GM10248 (cell line): ENCODE measurements around the gene PTPRG.

Experiments
- CTCF ChIA-PET: fragments of 300-600 bp; sonication (Branson Sonifier 250); formaldehyde crosslinking; extraction: SDS; loops from one replicate; lab custom pipeline; 2021; ENCODE audit warnings: antibody characterized with exemption; lab: Yijun Ruan, JAX
- POLR2A ChIA-PET: fragments of 350-650 bp; sonication (Branson Sonifier 250); formaldehyde crosslinking; extraction: SDS; loops from one replicate; lab custom pipeline; 2020; ENCODE audit warnings: antibody characterized with exemption; lab: Yijun Ruan, JAX
- DNase-seq: peaks from one replicate; pipeline ENCODE4 v3.0.0; 2012; ENCODE audit errors: extremely low spot score
- CTCF ChIP-seq: IDR thresholded peaks from 2 replicates; pipeline ENCODE4 v1.5.1; 2012; ENCODE audit warnings: mild to moderate bottlenecking, low read depth; ENCODE audit errors: extremely low read depth, missing control alignments, control extremely low read depth

The PTPRG gene

GRCh38 chr3:62252438-62253157 is 691.2 kb downstream of the PTPRG start:
- ChIA-PET POLR2A (no interaction called here), CTCF (interaction anchor here (1.7 kb wide), 1 partner anchor 10 kb away, joined by 4 read pairs; no protein-coding TSS in a partner anchor)
- DNase-seq: no peak
- TF ChIP-seq CTCF: no peak

- no peak for TF ChIP-seq CTCF
- CTCF ChIA-PET: interaction anchor here (1.2 kb wide), 1 partner anchor 16 kb away, joined by 4 read pairs; no protein-coding TSS in a partner anchor
- POLR2A ChIA-PET: no interaction called here
- no peak for DNase-seq
Measured at GRCh38 chr3:62253971-62254370, 692.6 kb downstream of the PTPRG start.

- no peak for TF ChIP-seq CTCF
- DNase-seq: no peak
- POLR2A ChIA-PET: no interaction called here
- CTCF ChIA-PET: interaction anchor here (0.8 kb wide), 1 partner anchor 9 kb away, joined by 3 read pairs; no protein-coding TSS in a partner anchor
Measured at GRCh38 chr3:62255758-62256157, 694.4 kb downstream of the PTPRG start.

- CTCF ChIA-PET: interaction anchor here (1.6 kb wide), 1 partner anchor 9 kb away, joined by 5 read pairs; no protein-coding TSS in a partner anchor
- POLR2A ChIA-PET: no interaction called here
- TF ChIP-seq CTCF: no peak
- no peak for DNase-seq
Measured at GRCh38 chr3:62259924-62260323, 698.6 kb downstream of the PTPRG start.

- no peak for TF ChIP-seq CTCF
- ChIA-PET CTCF (interaction anchor here (1.0 to 1.6 kb wide), 2 partner anchors 10 to 13 kb away, joined by 3 to 5 read pairs; no protein-coding TSS in a partner anchor), POLR2A (no interaction called here)
- DNase-seq: no peak
Measured at GRCh38 chr3:62260655-62261054, 699.3 kb downstream of the PTPRG start.

GRCh38 chr3:62261121-62261520 is 699.8 kb downstream of the PTPRG start:
- POLR2A ChIA-PET: no interaction called here
- TF ChIP-seq CTCF: no peak
- CTCF ChIA-PET: interaction anchor here (0.9 to 1.6 kb wide), 3 partner anchors 10 to 15 kb away, joined by 3 to 5 read pairs (median 3); no protein-coding TSS in a partner anchor
- no peak for DNase-seq
